Stimulated activated naive B cell treated with anti-CD40 and anti-IgM and Interleukin-4, amounts not matched to agents 10 μg/mL and 1 μg/mL and 100 μg/mL, for 72 hours (primary cell): Measurements from ENCODE around the gene MLH1.

Experiments used
- ATAC-seq, 2 donors: fragments of 150-1000 bp; cut with Tn5 transposase; replicated peaks; 2 replicates each; pipeline ENCODE4 v1.10.0; 2021; ENCODE audit warnings: moderate library complexity in 1 of 2
- DNase-seq: peaks from one replicate; pipeline ENCODE4 v3.0.0; 2021
- H3K27ac Mint-ChIP-seq: one replicate; pipeline ENCODE4 v1.8.0; 2022; ENCODE audit warnings: mild to moderate bottlenecking, mixed read lengths
- H3K27me3 Mint-ChIP-seq, 2 donors: one replicate each; pipeline ENCODE4 v1.8.0; 2022; ENCODE audit warnings: mixed read lengths in 2 of 2
- H3K36me3 Mint-ChIP-seq, 2 donors: one replicate each; pipeline ENCODE4 v1.8.0; 2022; ENCODE audit warnings: mixed read lengths in 2 of 2, mild to moderate bottlenecking in 1 of 2
- H3K4me1 Mint-ChIP-seq, 2 donors: one replicate each; pipeline ENCODE4 v1.8.0; 2022; ENCODE audit warnings: mixed read lengths in 2 of 2, mild to moderate bottlenecking in 1 of 2
- H3K4me3 Mint-ChIP-seq, 2 donors: one replicate each; pipeline ENCODE4 v1.8.0; 2022; ENCODE audit warnings: mild to moderate bottlenecking in 2 of 2, mixed read lengths in 2 of 2, moderate library complexity in 1 of 2
- H3K9me3 Mint-ChIP-seq, 2 donors: one replicate each; pipeline ENCODE4 v1.8.0; 2022; ENCODE audit warnings: mixed read lengths in 2 of 2, mild to moderate bottlenecking in 1 of 2

Gene MLH1

GRCh38 chr3:37100411-37100810 is 107.1 kb downstream of the MLH1 start:
- H3K4me3 Mint-ChIP-seq: no peak overlapping the region
- peaks cover 0 to 2% of the 10 kb centered on the region in 2 donors for H3K4me1 Mint-ChIP-seq
- H3K9me3 Mint-ChIP-seq: no peaks in the 10 kb centered on the region
- ATAC-seq (no peak), DNase-seq (no peak)
- peaks cover 0 to 4% of the 10 kb centered on the region in 2 donors for H3K36me3 Mint-ChIP-seq
- no peak overlapping the region for H3K27ac Mint-ChIP-seq
- H3K27me3 Mint-ChIP-seq: no peaks in the 10 kb centered on the region
